CD4-positive, alpha-beta T cell (primary cell): Measurements from ENCODE around the gene YPEL1. TPM values are rescaled to one million over a fixed set of nuclear protein-coding genes. Genes with fewer than 3 reads are reported as not detected.

Source experiments
- ATAC-seq: fragments of 200-7000 bp; cut with Tn5 transposase; one replicate; pipeline ENCODE4 v1.10.0; 2022; ENCODE audit warnings: mild to moderate bottlenecking; ENCODE audit not compliant: poor library complexity
- CTCF ChIA-PET: fragments of 350-600 bp; sonication (Branson Sonifier 250); formaldehyde crosslinking; loops from one replicate; lab custom pipeline; 2021; ENCODE audit warnings: antibody characterized with exemption, inconsistent platforms; lab: Charles Lee
- POLR2A ChIA-PET: fragments of 350-600 bp; sonication (Branson Sonifier 250); formaldehyde crosslinking; loops from one replicate; lab custom pipeline; 2021; ENCODE audit warnings: antibody characterized with exemption, inconsistent platforms; lab: Charles Lee
- DNase-seq, 14 experiments: peaks; one replicate each; pipeline ENCODE4 v3.0.0-alpha.2; 2013 to 2020; ENCODE audit warnings: mixed read lengths in 2 of 14
- H3K27ac ChIP-seq, 2 donors: one replicate each; pipeline versions ENCODE4 v1.5.1 to v1.7.0; 2013; ENCODE audit warnings: low read length in 2 of 2, low read depth in 1 of 2, mild to moderate bottlenecking in 1 of 2
- H3K27me3 ChIP-seq, 2 experiments: 1 replicate in 1 of 2; 2 replicates in 1 of 2; pipeline versions ENCODE4 v1.6.1 to v1.7.0; 2013; ENCODE audit warnings: low read length in 2 of 2, control low read depth in 1 of 2, mild to moderate bottlenecking in 1 of 2, moderate library complexity in 1 of 2; ENCODE audit not compliant: insufficient read depth in 2 of 2, control insufficient read depth in 1 of 2
- H3K36me3 ChIP-seq: one replicate; pipeline ENCODE4 v1.6.1; 2013; ENCODE audit warnings: low read length, control low read depth; ENCODE audit not compliant: insufficient read depth
- H3K4me1 ChIP-seq: one replicate; pipeline ENCODE4 v1.6.1; 2013; ENCODE audit warnings: low read length, control low read depth; ENCODE audit not compliant: insufficient read depth
- H3K4me3 ChIP-seq: one replicate; pipeline ENCODE4 v1.5.1; 2013; ENCODE audit warnings: mild to moderate bottlenecking, low read length, moderate library complexity
- H3K9me3 ChIP-seq, 2 experiments: 1 replicate in 1 of 2; 2 replicates in 1 of 2; pipeline versions ENCODE4 v1.6.1 to v1.7.0; 2013; ENCODE audit warnings: low read length in 2 of 2, mild to moderate bottlenecking in 2 of 2, control low read depth in 1 of 2, moderate library complexity in 1 of 2; ENCODE audit not compliant: control insufficient read depth in 1 of 2, insufficient read depth in 1 of 2
- H3K27ac Mint-ChIP-seq: one replicate; pipeline ENCODE4 v1.8.0; 2020; ENCODE audit warnings: mixed read lengths
- H3K27me3 Mint-ChIP-seq: one replicate; pipeline ENCODE4 v1.8.0; 2021; ENCODE audit warnings: mixed read lengths
- H3K36me3 Mint-ChIP-seq: one replicate; pipeline ENCODE4 v1.8.0; 2021; ENCODE audit warnings: low read depth, mixed read lengths
- H3K4me1 Mint-ChIP-seq: one replicate; pipeline ENCODE4 v1.8.0; 2021; ENCODE audit warnings: low read depth, mixed read lengths
- H3K4me3 Mint-ChIP-seq: one replicate; pipeline ENCODE4 v1.8.0; 2020; ENCODE audit warnings: mild to moderate bottlenecking, mixed read lengths
- H3K9me3 Mint-ChIP-seq: one replicate; pipeline ENCODE4 v1.8.0; 2020; ENCODE audit warnings: mixed read lengths
- intact Hi-C, 2 experiments: fragments of 100-400 bp; cut with DNase I in 1 of 2; cut with micrococcal nuclease in 1 of 2; formaldehyde crosslinking; loops; one replicate each; pipeline versions ENCODE4 v1.15.1 to v1.9.0; 2023 to 2025; cut with DNase I, micrococcal nuclease
- total RNA-seq, 174 experiments: library from RNA in 2 of 174; stranded (reverse) in 2 of 174; gene quantifications; one replicate each; pipeline ENCODE4 v1.2.3 and lab custom pipeline; 2021 to 2026
- TF ChIP-seq, protein P1 (sequence below): fragments of 200-600 bp; IDR thresholded peaks from one replicate; pipeline ENCODE4 v1.8.0; 2022; ENCODE audit warnings: antibody characterized with exemption, mild to moderate bottlenecking

The YPEL1 gene
- total RNA-seq, 2 experiments from 2014 or later, result 2.3 to 2.6 TPM

- H3K9me3 Mint-ChIP-seq, result no peaks in the 10 kb centered on the region
- TF ChIP-seq, protein P1, sequence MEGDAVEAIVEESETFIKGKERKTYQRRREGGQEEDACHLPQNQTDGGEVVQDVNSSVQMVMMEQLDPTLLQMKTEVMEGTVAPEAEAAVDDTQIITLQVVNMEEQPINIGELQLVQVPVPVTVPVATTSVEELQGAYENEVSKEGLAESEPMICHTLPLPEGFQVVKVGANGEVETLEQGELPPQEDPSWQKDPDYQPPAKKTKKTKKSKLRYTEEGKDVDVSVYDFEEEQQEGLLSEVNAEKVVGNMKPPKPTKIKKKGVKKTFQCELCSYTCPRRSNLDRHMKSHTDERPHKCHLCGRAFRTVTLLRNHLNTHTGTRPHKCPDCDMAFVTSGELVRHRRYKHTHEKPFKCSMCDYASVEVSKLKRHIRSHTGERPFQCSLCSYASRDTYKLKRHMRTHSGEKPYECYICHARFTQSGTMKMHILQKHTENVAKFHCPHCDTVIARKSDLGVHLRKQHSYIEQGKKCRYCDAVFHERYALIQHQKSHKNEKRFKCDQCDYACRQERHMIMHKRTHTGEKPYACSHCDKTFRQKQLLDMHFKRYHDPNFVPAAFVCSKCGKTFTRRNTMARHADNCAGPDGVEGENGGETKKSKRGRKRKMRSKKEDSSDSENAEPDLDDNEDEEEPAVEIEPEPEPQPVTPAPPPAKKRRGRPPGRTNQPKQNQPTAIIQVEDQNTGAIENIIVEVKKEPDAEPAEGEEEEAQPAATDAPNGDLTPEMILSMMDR, result no peak
- Histone ChIP-seq H3K36me3 (no peaks in the 10 kb centered on the region), H3K4me3 (peak overlapping the region; percentile 38), H3K9me3 (no peaks in the 10 kb centered on the region), H3K4me1 (peaks cover 23% of the 10 kb centered on the region), H3K27ac (no peak overlapping the region), H3K27me3 (no peaks in the 10 kb centered on the region)
- H3K4me3 Mint-ChIP-seq, result peak overlapping the region; percentile 78
- ATAC-seq, result no peak
- intact Hi-C loops, result loop anchor here in 1 of 2 experiments (2.0 kb wide), 1 partner anchor 131 kb away; the partner anchor contains the start of gene MAPK1
- H3K4me1 Mint-ChIP-seq, result peaks cover 14% of the 10 kb centered on the region
- ChIA-PET CTCF (interaction anchor here (1.1 to 1.5 kb wide), 3 partner anchors 26 to 202 kb away, joined by 4 to 5 read pairs (median 4); partner anchors contain the start of gene YDJC), POLR2A (interaction anchor here (0.7 to 1.8 kb wide), 8 partner anchors 10 to 131 kb away, joined by 3 to 10 read pairs (median 6); partner anchors contain the start of genes MAPK1, SDF2L1 and YDJC)
- no peak for DNase-seq
- H3K27me3 Mint-ChIP-seq, result no peaks in the 10 kb centered on the region
- no peaks in the 10 kb centered on the region for H3K36me3 Mint-ChIP-seq
- no peak overlapping the region for H3K27ac Mint-ChIP-seq
Observed at GRCh38 chr22:21736084-21736642, 569 bp upstream of the YPEL1 start.

- Histone ChIP-seq H3K4me1 (peaks cover 23% of the 10 kb centered on the region), H3K27ac (peak overlapping the region; percentile 57 to 59), H3K9me3 (no peaks in the 10 kb centered on the region), H3K36me3 (no peaks in the 10 kb centered on the region), H3K4me3 (peak overlapping the region; percentile 56), H3K27me3 (no peaks in the 10 kb centered on the region)
- Mint-ChIP-seq H3K27me3 (no peaks in the 10 kb centered on the region), H3K36me3 (no peaks in the 10 kb centered on the region), H3K9me3 (no peaks in the 10 kb centered on the region), H3K4me3 (peak overlapping the region; percentile 80), H3K4me1 (peaks cover 14% of the 10 kb centered on the region), H3K27ac (peak overlapping the region; percentile 79)
- ChIA-PET CTCF (interaction anchor here (1.2 to 1.5 kb wide), 3 partner anchors 21 to 203 kb away, joined by 3 to 5 read pairs (median 4); partner anchors contain the start of gene YDJC), POLR2A (interaction anchor here (1.1 to 1.8 kb wide), 3 partner anchors 34 to 128 kb away, joined by 3 to 7 read pairs (median 3); no protein-coding TSS in a partner anchor)
- DNase-seq (peak in 2 of 14 experiments; percentile 38 to 41), ATAC-seq (no peak)
- TF ChIP-seq, protein P1, result no peak
- intact Hi-C loops, result no loop called here
Observed at GRCh38 chr22:21734540-21735199, 924 bp downstream of the YPEL1 start.

DNA sequence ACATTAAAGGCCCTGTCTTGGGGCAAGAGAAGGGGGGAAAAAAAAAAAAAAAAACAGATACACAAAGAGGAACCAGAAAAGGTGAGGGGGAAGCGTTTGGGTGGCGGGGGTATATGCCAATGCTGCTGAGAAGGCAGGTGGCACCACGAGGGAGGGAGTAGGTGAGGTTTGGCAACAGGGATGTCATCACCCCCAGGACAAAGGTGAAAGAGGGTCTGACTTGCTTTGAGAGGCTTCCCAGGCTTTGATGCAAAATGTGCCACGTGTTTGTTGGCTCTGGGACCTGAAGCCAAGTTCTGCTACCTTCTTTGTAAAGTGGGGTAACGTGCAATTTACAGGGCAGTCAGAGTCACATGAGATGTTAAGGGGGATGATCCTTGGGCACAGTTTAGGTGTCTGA lies 4.1 kb downstream of the YPEL1 start:
- H3K4me3 Mint-ChIP-seq, result no peak overlapping the region
- CTCF ChIA-PET, result no interaction called here
- intact Hi-C loops, result no loop called here

More for the DNA sequence above, 4.1 kb downstream of the YPEL1 start:
- Histone ChIP-seq H3K9me3 (no peaks in the 10 kb centered on the region), H3K4me3 (no peak overlapping the region), H3K27ac (no peak overlapping the region), H3K4me1 (peaks cover 29% of the 10 kb centered on the region), H3K36me3 (no peaks in the 10 kb centered on the region), H3K27me3 (no peaks in the 10 kb centered on the region)
- TF ChIP-seq, protein P1, result no peak
- Mint-ChIP-seq H3K9me3 (no peaks in the 10 kb centered on the region), H3K27me3 (no peaks in the 10 kb centered on the region), H3K27ac (no peak overlapping the region), H3K4me1 (peaks cover 17% of the 10 kb centered on the region), H3K36me3 (no peaks in the 10 kb centered on the region)
- POLR2A ChIA-PET, result no interaction called here
- DNase-seq (no peak), ATAC-seq (no peak)
